Type B pancreatic cell (in vitro differentiated cells): ENCODE measurements around the gene DYRK1A. TPM values are rescaled to one million over a fixed set of nuclear protein-coding genes. Genes with fewer than 3 reads are reported as not detected.
A peak's percentile ranks its signal among the peaks of the same experiment; 100 is the strongest.

Source experiments
- DNase-seq: peaks from one replicate; pipeline ENCODE4 v3.0.0; 2021; ENCODE audit warnings: mixed read lengths; ENCODE audit not compliant: unreplicated experiment; ENCODE audit errors: extremely low spot score
- H3K27ac Mint-ChIP-seq: 2 replicates; pipeline ENCODE4 v1.8.0; 2021; ENCODE audit warnings: mild to moderate bottlenecking, mixed read lengths
- H3K27me3 Mint-ChIP-seq: 2 replicates; pipeline ENCODE4 v1.8.0; 2021; ENCODE audit warnings: mixed read lengths
- H3K36me3 Mint-ChIP-seq: 2 replicates; pipeline ENCODE4 v1.8.0; 2021; ENCODE audit warnings: mixed read lengths
- H3K4me1 Mint-ChIP-seq: one replicate; pipeline ENCODE4 v1.8.0; 2021; ENCODE audit warnings: mixed read lengths; ENCODE audit not compliant: unreplicated experiment
- H3K4me3 Mint-ChIP-seq: 2 replicates; pipeline ENCODE4 v1.8.0; 2021; ENCODE audit warnings: mild to moderate bottlenecking, mixed read lengths
- H3K9me3 Mint-ChIP-seq: 2 replicates; pipeline ENCODE4 v1.8.0; 2021; ENCODE audit warnings: mixed read lengths
- CTCF ChIP-seq: fragments of 200-600 bp; sonication (generic); conservative IDR thresholded peaks from 2 replicates; pipeline ENCODE4 v1.5.0; 2021; ENCODE audit warnings: antibody characterized with exemption, mild to moderate bottlenecking
- total RNA-seq: library from RNA; stranded (reverse); gene quantifications from 2 replicates; pipeline ENCODE4 v1.2.1, GENCODE V29; 2021; ENCODE audit warnings: low replicate concordance

The DYRK1A gene
- total RNA-seq, 1 donor from 2014 or later: 70.6 TPM

DNA sequence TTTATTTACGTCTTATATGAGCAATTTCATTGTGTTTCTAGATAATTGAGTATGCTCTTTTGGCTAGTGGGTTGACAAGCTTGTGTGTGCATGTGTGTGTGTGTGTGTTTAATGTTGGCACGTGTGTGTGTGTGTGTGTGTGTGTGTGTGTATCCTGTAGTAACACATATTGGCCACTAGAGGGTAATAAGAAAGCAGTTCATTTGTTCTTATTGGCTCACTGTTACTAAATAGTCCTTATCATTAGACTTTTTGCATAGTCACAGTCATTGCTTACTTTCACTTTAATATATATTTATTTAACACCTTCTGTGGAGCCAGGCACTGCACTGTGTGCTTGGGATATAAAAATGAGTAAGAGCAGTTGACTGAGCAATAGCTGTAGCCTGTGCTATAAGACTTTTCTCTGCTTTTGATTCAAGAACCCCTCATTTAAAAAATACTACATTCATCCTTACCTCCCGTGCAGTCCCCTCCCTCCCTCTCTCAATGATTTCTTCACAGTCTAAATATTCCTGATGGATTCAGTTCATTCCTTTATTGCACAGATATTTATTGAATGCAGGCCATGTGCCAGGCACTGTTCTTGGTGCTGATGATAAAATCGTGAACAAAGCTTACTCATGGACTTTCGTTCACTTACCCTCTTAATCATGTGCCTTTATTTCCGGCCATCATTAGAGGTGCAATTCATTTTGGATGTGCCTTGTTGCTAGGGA is 96.7 kb downstream of the DYRK1A start:
- Mint-ChIP-seq H3K9me3 (no peaks in the 10 kb centered on the region), H3K4me3 (no peak overlapping the region), H3K4me1 (peaks cover 47% of the 10 kb centered on the region), H3K36me3 (peaks cover 14% of the 10 kb centered on the region), H3K27ac (peak overlapping the region; percentile 79), H3K27me3 (no peaks in the 10 kb centered on the region)
- TF ChIP-seq CTCF: peak; percentile 76
- DNase-seq: no peak

GRCh38 chr21:37467082-37467481 is 100.5 kb downstream of the DYRK1A start:
- no peak for TF ChIP-seq CTCF
- Mint-ChIP-seq H3K4me1 (peaks cover 19% of the 10 kb centered on the region), H3K9me3 (no peaks in the 10 kb centered on the region), H3K36me3 (peaks cover 39% of the 10 kb centered on the region), H3K4me3 (no peak overlapping the region), H3K27ac (no peak overlapping the region), H3K27me3 (no peaks in the 10 kb centered on the region)
- no peak for DNase-seq

- Mint-ChIP-seq H3K9me3 (no peaks in the 10 kb centered on the region), H3K4me1 (peaks cover 4% of the 10 kb centered on the region), H3K27me3 (no peaks in the 10 kb centered on the region), H3K27ac (no peak overlapping the region), H3K36me3 (peaks cover 45% of the 10 kb centered on the region), H3K4me3 (no peak overlapping the region)
- no peak for TF ChIP-seq CTCF
- no peak for DNase-seq
These were observed 102.3 kb downstream of the DYRK1A start for GRCh38 chr21:37468909-37469308.

DNA sequence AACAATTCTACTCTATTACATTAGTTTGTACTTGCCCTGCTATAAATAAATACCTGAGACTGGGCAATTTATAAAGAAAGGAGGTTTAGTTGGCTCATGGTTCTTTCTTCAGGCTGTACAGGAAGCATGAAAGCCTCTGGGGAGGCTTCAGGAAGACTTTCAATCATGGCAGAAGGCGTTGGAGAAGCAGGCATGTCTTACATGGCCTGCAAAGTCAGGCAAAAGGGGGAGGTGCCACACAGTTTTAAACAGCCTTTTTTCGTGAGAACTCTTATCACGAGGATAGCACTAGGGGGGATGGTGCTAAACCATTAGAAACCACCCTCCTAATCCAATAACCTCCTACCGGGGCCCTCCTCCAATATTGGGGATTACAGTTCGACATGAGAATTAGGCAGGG is 102.9 kb downstream of the DYRK1A start:
- Mint-ChIP-seq H3K27me3 (no peaks in the 10 kb centered on the region), H3K27ac (no peak overlapping the region), H3K4me3 (no peak overlapping the region), H3K9me3 (no peaks in the 10 kb centered on the region), H3K4me1 (peaks cover 4% of the 10 kb centered on the region), H3K36me3 (peaks cover 45% of the 10 kb centered on the region)
- no peak for TF ChIP-seq CTCF
- DNase-seq: no peak

- H3K27ac Mint-ChIP-seq: no peak overlapping the region
- H3K27me3 Mint-ChIP-seq: no peaks in the 10 kb centered on the region
- peaks cover 34% of the 10 kb centered on the region for H3K36me3 Mint-ChIP-seq
- H3K9me3 Mint-ChIP-seq: no peaks in the 10 kb centered on the region
- peaks cover 14% of the 10 kb centered on the region for H3K4me1 Mint-ChIP-seq
- no peak for TF ChIP-seq CTCF
- DNase-seq: no peak
- H3K4me3 Mint-ChIP-seq: no peak overlapping the region
These were observed 106.0 kb downstream of the DYRK1A start for GRCh38 chr21:37472581-37472980.

- no peak for TF ChIP-seq CTCF
- H3K9me3 Mint-ChIP-seq: no peaks in the 10 kb centered on the region
These were observed 106.9 kb downstream of the DYRK1A start for GRCh38 chr21:37473491-37473890.

More at GRCh38 chr21:37473491-37473890, 106.9 kb downstream of the DYRK1A start:
- H3K4me3 Mint-ChIP-seq: no peak overlapping the region
- H3K36me3 Mint-ChIP-seq: peaks cover 28% of the 10 kb centered on the region
- no peak overlapping the region for H3K27ac Mint-ChIP-seq
- H3K27me3 Mint-ChIP-seq: no peaks in the 10 kb centered on the region
- no peak for DNase-seq
- peaks cover 20% of the 10 kb centered on the region for H3K4me1 Mint-ChIP-seq
